C4-2B (cell line): ENCODE data around the gene PRKD2.

ENCODE experiments used
- CTCF ChIP-seq: fragments of 450-650 bp; conservative IDR thresholded peaks from 2 replicates; pipeline ENCODE4 v1.5.1; 2017; ENCODE audit warnings: mild to moderate bottlenecking
- ZFX ChIP-seq: fragments of 450-650 bp; IDR thresholded peaks from 2 replicates; pipeline ENCODE4 v1.6.1; 2017

- TF ChIP-seq ZFX (no peak), CTCF (no peak)
Measured at GRCh38 chr19:46756544-46756888, 39.6 kb upstream of the PRKD2 start.
